ENCODE measurements around the gene NOL9.

NOL9 gene

GRCh38 chr1:6519491-6519934 is 34.8 kb downstream of the NOL9 start:
- DNase-seq, result no peak

GRCh38 chr1:6517435-6517851 is 36.9 kb downstream of the NOL9 start:
- no peak for DNase-seq

- no peak for DNase-seq
These were observed 38.5 kb downstream of the NOL9 start for GRCh38 chr1:6515771-6516170.

- DNase-seq, result no peak
These were observed 41.0 kb downstream of the NOL9 start for GRCh38 chr1:6513320-6513801.

- DNase-seq, result no peak
These were observed 41.4 kb downstream of the NOL9 start for GRCh38 chr1:6512908-6513280.

GRCh38 chr1:6512245-6512907 is 41.9 kb downstream of the NOL9 start:
- no peak for DNase-seq

GRCh38 chr1:6511561-6512244 is 42.6 kb downstream of the NOL9 start:
- no peak for DNase-seq

GRCh38 chr1:6511056-6511455 is 43.3 kb downstream of the NOL9 start:
- no peak for DNase-seq

- DNase-seq, result no peak
These were observed 43.8 kb downstream of the NOL9 start for GRCh38 chr1:6510493-6510892.

- DNase-seq, result no peak
These were observed 44.4 kb downstream of the NOL9 start for GRCh38 chr1:6509919-6510291.

GRCh38 chr1:6509220-6509918 is 44.9 kb downstream of the NOL9 start:
- no peak for DNase-seq

GRCh38 chr1:6508816-6509189 is 45.5 kb downstream of the NOL9 start:
- no peak for DNase-seq

GRCh38 chr1:6508154-6508815 is 46.0 kb downstream of the NOL9 start:
- DNase-seq, result no peak

- no peak for DNase-seq
These were observed 46.8 kb downstream of the NOL9 start for GRCh38 chr1:6507461-6507911.

- DNase-seq, result no peak
These were observed 47.3 kb downstream of the NOL9 start for GRCh38 chr1:6507037-6507428.

- DNase-seq, result no peak
These were observed 47.9 kb downstream of the NOL9 start for GRCh38 chr1:6506210-6507036.

GRCh38 chr1:6505367-6506209 is 48.7 kb downstream of the NOL9 start:
- DNase-seq, result no peak

GRCh38 chr1:6504887-6505286 is 49.4 kb downstream of the NOL9 start:
- no peak for DNase-seq

- no peak for DNase-seq
These were observed 50.3 kb downstream of the NOL9 start for GRCh38 chr1:6503884-6504602.

- no peak for DNase-seq
These were observed 52.1 kb downstream of the NOL9 start for GRCh38 chr1:6502000-6502891.
